ENCODE measurements around the gene NCKAP1. TPM values are rescaled to one million over a fixed set of nuclear protein-coding genes. Genes with fewer than 3 reads are reported as not detected.

Gene NCKAP1
- total RNA-seq, 1 experiment from 2014 or later, result 162 TPM

DNA sequence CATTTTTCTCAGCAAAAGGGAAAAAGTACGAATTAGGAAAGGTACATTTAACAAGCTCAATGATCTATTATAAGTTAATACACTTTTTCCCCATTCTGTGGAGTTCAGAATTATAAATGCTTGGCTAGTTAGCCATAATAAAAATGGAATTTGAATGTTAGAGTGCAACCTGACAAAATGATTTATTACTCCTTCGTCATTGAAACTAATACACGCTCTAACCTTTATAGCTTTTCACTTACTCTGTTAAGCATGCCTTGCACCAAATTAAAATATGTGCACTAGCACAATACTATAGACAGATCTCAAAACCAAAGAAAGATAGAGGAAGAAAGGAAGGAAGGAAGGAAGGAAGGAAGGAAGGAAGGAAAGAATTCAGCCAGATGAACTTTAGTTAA is 125.7 kb downstream of the NCKAP1 start:
- CTCF ChIA-PET, result no interaction called here
- H3K27ac Mint-ChIP-seq (ENCODE audit: unreplicated experiment), result no peak overlapping the region
- Histone ChIP-seq H3K4me1 (no peaks in the 10 kb centered on the region), H3K9me3 (no peaks in the 10 kb centered on the region), H3K4me3 (ENCODE audit: low read depth, low read length) (no peak overlapping the region), H3K36me3 (ENCODE audit: control insufficient read depth, insufficient read depth, low read length) (peaks cover 2% of the 10 kb centered on the region; the same call in 1 of the 2 replicates), H3K27me3 (replicated peaks; ENCODE audit: control insufficient read depth, insufficient read depth, low read length) (no peaks in the 10 kb centered on the region)
- H3K27me3 Mint-ChIP-seq (ENCODE audit: insufficient read depth, unreplicated experiment), result no peaks in the 10 kb centered on the region
- intact Hi-C loops (cut with micrococcal nuclease; ENCODE audit: unreplicated experiment), result no loop called here
- POLR2A ChIA-PET, result no interaction called here
- peaks cover 46% of the 10 kb centered on the region for H3K36me3 Mint-ChIP-seq (ENCODE audit: insufficient read depth, unreplicated experiment)
- TF ChIP-seq, protein P1, sequence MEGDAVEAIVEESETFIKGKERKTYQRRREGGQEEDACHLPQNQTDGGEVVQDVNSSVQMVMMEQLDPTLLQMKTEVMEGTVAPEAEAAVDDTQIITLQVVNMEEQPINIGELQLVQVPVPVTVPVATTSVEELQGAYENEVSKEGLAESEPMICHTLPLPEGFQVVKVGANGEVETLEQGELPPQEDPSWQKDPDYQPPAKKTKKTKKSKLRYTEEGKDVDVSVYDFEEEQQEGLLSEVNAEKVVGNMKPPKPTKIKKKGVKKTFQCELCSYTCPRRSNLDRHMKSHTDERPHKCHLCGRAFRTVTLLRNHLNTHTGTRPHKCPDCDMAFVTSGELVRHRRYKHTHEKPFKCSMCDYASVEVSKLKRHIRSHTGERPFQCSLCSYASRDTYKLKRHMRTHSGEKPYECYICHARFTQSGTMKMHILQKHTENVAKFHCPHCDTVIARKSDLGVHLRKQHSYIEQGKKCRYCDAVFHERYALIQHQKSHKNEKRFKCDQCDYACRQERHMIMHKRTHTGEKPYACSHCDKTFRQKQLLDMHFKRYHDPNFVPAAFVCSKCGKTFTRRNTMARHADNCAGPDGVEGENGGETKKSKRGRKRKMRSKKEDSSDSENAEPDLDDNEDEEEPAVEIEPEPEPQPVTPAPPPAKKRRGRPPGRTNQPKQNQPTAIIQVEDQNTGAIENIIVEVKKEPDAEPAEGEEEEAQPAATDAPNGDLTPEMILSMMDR (IDR thresholded peaks at IDR 0.05; ENCODE audit: insufficient read depth in 1 of 2, low read depth in 1 of 2, low read length in 1 of 2, severe bottlenecking in 1 of 2, unreplicated experiment in 1 of 2), result no peak
- H3K4me3 Mint-ChIP-seq (ENCODE audit: unreplicated experiment), result no peak overlapping the region
- BruUV-seq (replicated peaks), result no TSS peak
- no peak for DNase-seq
- H3K4me1 Mint-ChIP-seq (ENCODE audit: low read depth, unreplicated experiment), result no peaks in the 10 kb centered on the region
- no peaks in the 10 kb centered on the region for H3K9me3 Mint-ChIP-seq (ENCODE audit: unreplicated experiment)

DNA sequence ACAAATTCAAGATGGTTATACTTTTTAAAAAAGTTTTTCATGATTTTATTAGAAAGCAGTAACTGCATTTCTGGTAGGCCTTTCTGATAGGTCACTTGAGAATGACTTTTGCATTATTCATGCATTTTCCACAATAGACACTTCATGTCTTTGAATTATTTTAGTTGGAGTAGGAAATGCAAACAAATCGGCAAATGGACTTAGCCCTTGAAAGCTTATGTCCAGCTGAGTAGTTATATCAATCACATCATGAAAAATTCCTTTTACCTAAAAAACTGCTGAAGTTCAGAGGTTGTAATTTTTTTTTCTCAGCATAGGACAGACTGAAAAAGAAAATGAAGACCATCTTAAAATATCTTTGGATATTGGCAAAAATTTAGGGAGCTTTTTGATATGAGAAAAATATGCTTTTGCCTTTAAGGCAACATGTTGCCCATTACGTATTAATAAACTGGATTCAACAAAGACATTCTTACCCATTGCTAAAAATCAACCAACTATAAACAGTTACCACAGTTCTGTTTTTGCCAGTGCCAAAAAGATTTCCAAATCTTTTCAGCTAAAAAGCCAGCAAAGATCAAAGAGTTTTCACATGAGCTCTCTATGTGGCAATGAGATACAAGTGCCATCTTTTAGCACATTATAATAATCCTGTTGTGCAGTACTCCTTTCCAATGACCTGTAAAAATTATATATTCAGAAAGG is 126.3 kb downstream of the NCKAP1 start:
- no peaks in the 10 kb centered on the region for H3K9me3 Mint-ChIP-seq (ENCODE audit: unreplicated experiment)
- no TSS peak for BruUV-seq (replicated peaks)
- Histone ChIP-seq H3K27me3 (replicated peaks; ENCODE audit: control insufficient read depth, insufficient read depth, low read length) (no peaks in the 10 kb centered on the region), H3K9me3 (no peaks in the 10 kb centered on the region), H3K36me3 (ENCODE audit: control insufficient read depth, insufficient read depth, low read length) (peaks cover 2% of the 10 kb centered on the region; the same call in 1 of the 2 replicates), H3K4me1 (no peaks in the 10 kb centered on the region), H3K4me3 (ENCODE audit: low read depth, low read length) (no peak overlapping the region)
- H3K36me3 Mint-ChIP-seq (ENCODE audit: insufficient read depth, unreplicated experiment), result peaks cover 41% of the 10 kb centered on the region
- CTCF ChIA-PET, result no interaction called here
- H3K27me3 Mint-ChIP-seq (ENCODE audit: insufficient read depth, unreplicated experiment), result no peaks in the 10 kb centered on the region
- H3K27ac Mint-ChIP-seq (ENCODE audit: unreplicated experiment), result no peak overlapping the region
- H3K4me3 Mint-ChIP-seq (ENCODE audit: unreplicated experiment), result no peak overlapping the region
- no peaks in the 10 kb centered on the region for H3K4me1 Mint-ChIP-seq (ENCODE audit: low read depth, unreplicated experiment)
- no peak for DNase-seq
- POLR2A ChIA-PET, result no interaction called here
- intact Hi-C loops (cut with micrococcal nuclease; ENCODE audit: unreplicated experiment), result no loop called here
- TF ChIP-seq, protein P1 (IDR thresholded peaks at IDR 0.05; ENCODE audit: insufficient read depth in 1 of 2, low read depth in 1 of 2, low read length in 1 of 2, severe bottlenecking in 1 of 2, unreplicated experiment in 1 of 2), result no peak

DNA sequence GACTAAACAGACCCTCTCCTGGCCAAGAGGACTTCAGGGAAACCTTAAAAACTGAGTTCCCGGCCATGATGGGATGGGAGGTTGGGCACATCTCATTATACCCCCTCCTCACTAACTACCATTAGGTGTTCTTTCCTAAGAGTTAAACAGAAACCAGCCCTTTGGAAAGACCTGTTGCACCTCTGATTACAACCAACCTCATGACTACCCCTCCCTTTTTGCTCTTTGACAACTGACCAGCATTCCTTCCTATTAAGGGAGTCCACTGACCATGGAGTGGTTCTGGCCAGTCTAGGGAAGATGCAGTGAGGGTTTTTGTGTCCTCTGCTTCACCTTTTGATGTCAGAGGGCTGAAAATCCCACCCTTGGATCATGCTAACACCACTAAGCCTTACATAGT is 127.3 kb downstream of the NCKAP1 start:
- intact Hi-C loops (cut with micrococcal nuclease; ENCODE audit: unreplicated experiment), result no loop called here
- DNase-seq, result no peak
- BruUV-seq (replicated peaks), result no TSS peak
- H3K27me3 ChIP-seq (replicated peaks; ENCODE audit: control insufficient read depth, insufficient read depth, low read length), result no peaks in the 10 kb centered on the region
- no peaks in the 10 kb centered on the region for H3K9me3 ChIP-seq
- no peaks in the 10 kb centered on the region for H3K4me1 ChIP-seq
- peaks cover 2% of the 10 kb centered on the region; the same call in 1 of the 2 replicates for H3K36me3 ChIP-seq (ENCODE audit: control insufficient read depth, insufficient read depth, low read length)
- no peaks in the 10 kb centered on the region for H3K9me3 Mint-ChIP-seq (ENCODE audit: unreplicated experiment)
- H3K4me1 Mint-ChIP-seq (ENCODE audit: low read depth, unreplicated experiment), result no peaks in the 10 kb centered on the region
- ChIA-PET POLR2A (no interaction called here), CTCF (no interaction called here)
- no peak overlapping the region for H3K4me3 Mint-ChIP-seq (ENCODE audit: unreplicated experiment)
- TF ChIP-seq, protein P1 (IDR thresholded peaks at IDR 0.05; ENCODE audit: insufficient read depth in 1 of 2, low read depth in 1 of 2, low read length in 1 of 2, severe bottlenecking in 1 of 2, unreplicated experiment in 1 of 2), result no peak
- H3K27me3 Mint-ChIP-seq (ENCODE audit: insufficient read depth, unreplicated experiment), result no peaks in the 10 kb centered on the region
- H3K4me3 ChIP-seq (ENCODE audit: low read depth, low read length), result no peak overlapping the region
- no peak overlapping the region for H3K27ac Mint-ChIP-seq (ENCODE audit: unreplicated experiment)
- H3K36me3 Mint-ChIP-seq (ENCODE audit: insufficient read depth, unreplicated experiment), result peaks cover 36% of the 10 kb centered on the region

Data from Caco-2 (cell line).